Osteoblast (primary cell): Measurements from ENCODE around the gene ADAMTS17. TPM values are rescaled to one million over a fixed set of nuclear protein-coding genes. Genes with fewer than 3 reads are reported as not detected.

Experiments used
- DNase-seq: peaks from one replicate; pipeline ENCODE4 v3.0.0; 2011; ENCODE audit warnings: low spot score, mixed read lengths; ENCODE audit not compliant: insufficient read length; ENCODE audit errors: missing footprints
- H2AFZ ChIP-seq: 2 replicates; pipeline ENCODE4 v1.6.0; 2011; ENCODE audit warnings: mild to moderate bottlenecking, low read length
- H3K27ac ChIP-seq: 2 replicates; pipeline ENCODE4 v1.5.1; 2011; ENCODE audit warnings: mild to moderate bottlenecking, low read depth, low read length, moderate library complexity
- H3K27me3 ChIP-seq: 2 replicates; pipeline ENCODE4 v1.6.0; 2012; ENCODE audit warnings: mild to moderate bottlenecking, control low read depth, inconsistent platforms, low read length, moderate library complexity; ENCODE audit not compliant: insufficient read depth
- H3K36me3 ChIP-seq: 2 replicates; pipeline ENCODE4 v1.5.1; 2011; ENCODE audit warnings: mild to moderate bottlenecking, low read length, control low read depth, moderate library complexity; ENCODE audit not compliant: insufficient read depth
- H3K4me1 ChIP-seq: 2 replicates; pipeline ENCODE4 v1.5.1; 2011; ENCODE audit warnings: mild to moderate bottlenecking, low read length, control low read depth, moderate library complexity; ENCODE audit not compliant: insufficient read depth
- H3K4me2 ChIP-seq: 2 replicates; pipeline ENCODE4 v1.6.0; 2011; ENCODE audit warnings: mild to moderate bottlenecking, low read length; ENCODE audit not compliant: insufficient read depth
- H3K4me3 ChIP-seq: fragments of 200-600 bp; sonication (generic); 3 replicates; pipeline ENCODE4 v1.5.1; 2012; ENCODE audit warnings: mild to moderate bottlenecking, low read length, inconsistent platforms; ENCODE audit not compliant: insufficient read depth
- H3K79me2 ChIP-seq: 2 replicates; pipeline ENCODE4 v1.6.0; 2012; ENCODE audit warnings: mild to moderate bottlenecking, low read length, control low read depth, inconsistent platforms; ENCODE audit not compliant: insufficient read depth
- H3K9me3 ChIP-seq: 2 replicates; pipeline ENCODE4 v1.5.1; 2011; ENCODE audit warnings: low read depth, low read length, control low read depth
- H4K20me1 ChIP-seq: 2 replicates; pipeline ENCODE4 v1.6.0; 2012; ENCODE audit warnings: mild to moderate bottlenecking, low read length, control low read depth; ENCODE audit not compliant: insufficient read depth
- CTCF ChIP-seq: IDR thresholded peaks from 2 replicates; pipeline ENCODE4 v1.5.1; 2011; ENCODE audit warnings: mild to moderate bottlenecking, low read depth, low read length, moderate library complexity; ENCODE audit errors: extremely low read depth
- total RNA-seq: library from RNA; depleted of rRNA; stranded (reverse); fragments of >200 nt; gene quantifications from 2 replicates; pipeline ENCODE4 v1.2.3, GENCODE V29; 2012

Gene ADAMTS17
- total RNA-seq, 1 donor: under 0.01 TPM

- Histone ChIP-seq H3K27me3 (no peaks in the 10 kb centered on the region), H3K4me1 (no peaks in the 10 kb centered on the region), H3K4me2 (no peak overlapping the region), H3K79me2 (no peaks in the 10 kb centered on the region), H3K9me3 (no peaks in the 10 kb centered on the region), H2AFZ (no peak overlapping the region), H3K36me3 (no peaks in the 10 kb centered on the region), H3K27ac (no peak overlapping the region), H3K4me3 (no peak overlapping the region), H4K20me1 (no peaks in the 10 kb centered on the region)
- TF ChIP-seq CTCF: no peak
- DNase-seq: peak; percentile 38
These were observed 354.7 kb downstream of the ADAMTS17 start for GRCh38 chr15:99987119-99987506.

- Histone ChIP-seq H3K4me3 (no peak overlapping the region), H3K9me3 (no peaks in the 10 kb centered on the region), H3K4me2 (no peak overlapping the region), H2AFZ (no peak overlapping the region), H3K27ac (no peak overlapping the region), H3K27me3 (no peaks in the 10 kb centered on the region), H3K36me3 (no peaks in the 10 kb centered on the region), H3K4me1 (no peaks in the 10 kb centered on the region), H4K20me1 (no peaks in the 10 kb centered on the region), H3K79me2 (no peaks in the 10 kb centered on the region)
- TF ChIP-seq CTCF: no peak
- DNase-seq: peak; percentile 25
These were observed 355.3 kb downstream of the ADAMTS17 start for GRCh38 chr15:99986297-99987118.

- Histone ChIP-seq H3K27me3 (no peaks in the 10 kb centered on the region), H3K79me2 (no peaks in the 10 kb centered on the region), H4K20me1 (no peaks in the 10 kb centered on the region), H3K4me2 (no peak overlapping the region), H3K4me1 (no peaks in the 10 kb centered on the region), H3K4me3 (no peak overlapping the region), H3K36me3 (no peaks in the 10 kb centered on the region), H2AFZ (no peak overlapping the region), H3K9me3 (no peaks in the 10 kb centered on the region), H3K27ac (no peak overlapping the region)
- no peak for TF ChIP-seq CTCF
- no peak for DNase-seq
These were observed 355.9 kb downstream of the ADAMTS17 start for GRCh38 chr15:99985878-99986277.

GRCh38 chr15:99984491-99985243, 357.1 kb downstream of the ADAMTS17 start:
- H2AFZ ChIP-seq: no peak overlapping the region
- no peaks in the 10 kb centered on the region for H3K4me1 ChIP-seq
- no peaks in the 10 kb centered on the region for H3K27me3 ChIP-seq
- no peak for TF ChIP-seq CTCF
- no peaks in the 10 kb centered on the region for H3K79me2 ChIP-seq
- H3K27ac ChIP-seq: no peak overlapping the region
- DNase-seq: peak; percentile 83
- no peaks in the 10 kb centered on the region for H4K20me1 ChIP-seq
- no peaks in the 10 kb centered on the region for H3K36me3 ChIP-seq
- H3K4me2 ChIP-seq: no peak overlapping the region
- no peaks in the 10 kb centered on the region for H3K9me3 ChIP-seq
- no peak overlapping the region for H3K4me3 ChIP-seq
